ENCODE measurements around the gene TMTC2.

The TMTC2 gene

GRCh38 chr12:82964446-82964845, 277.7 kb downstream of the TMTC2 start:
- DNase-seq = no peak

- DNase-seq = no peak
Measured at GRCh38 chr12:82966001-82966559, 279.4 kb downstream of the TMTC2 start.

GRCh38 chr12:82968631-82969367, 282.1 kb downstream of the TMTC2 start:
- no peak for DNase-seq

- DNase-seq = no peak
Measured at GRCh38 chr12:82970614-82971013, 283.9 kb downstream of the TMTC2 start.

- DNase-seq = no peak
Measured at GRCh38 chr12:82971584-82971983, 284.9 kb downstream of the TMTC2 start.

GRCh38 chr12:82972624-82973023, 285.9 kb downstream of the TMTC2 start:
- DNase-seq = no peak

GRCh38 chr12:82973592-82973991, 286.9 kb downstream of the TMTC2 start:
- no peak for DNase-seq

- no peak for DNase-seq
Measured at GRCh38 chr12:82981150-82981549, 294.4 kb downstream of the TMTC2 start.

GRCh38 chr12:82994117-82994516, 307.4 kb downstream of the TMTC2 start:
- DNase-seq = no peak

GRCh38 chr12:82996168-82996812, 309.6 kb downstream of the TMTC2 start:
- DNase-seq = no peak

GRCh38 chr12:82998509-82998908, 311.8 kb downstream of the TMTC2 start:
- no peak for DNase-seq

- no peak for DNase-seq
Measured at GRCh38 chr12:83003026-83003425, 316.3 kb downstream of the TMTC2 start.

GRCh38 chr12:83005534-83006197, 319.0 kb downstream of the TMTC2 start:
- DNase-seq = no peak

- no peak for DNase-seq
Measured at GRCh38 chr12:83008703-83009102, 322.0 kb downstream of the TMTC2 start.

- DNase-seq = no peak
Measured at GRCh38 chr12:83010169-83010804, 323.6 kb downstream of the TMTC2 start.

- no peak for DNase-seq
Measured at GRCh38 chr12:83015390-83016217, 328.9 kb downstream of the TMTC2 start.

- DNase-seq = no peak
Measured at GRCh38 chr12:83016218-83016835, 329.6 kb downstream of the TMTC2 start.

GRCh38 chr12:83016991-83017390, 330.3 kb downstream of the TMTC2 start:
- no peak for DNase-seq

- no peak for DNase-seq
Measured at GRCh38 chr12:83018088-83018487, 331.4 kb downstream of the TMTC2 start.

- DNase-seq = no peak
Measured at GRCh38 chr12:83027021-83027723, 340.5 kb downstream of the TMTC2 start.

- no peak for DNase-seq
Measured at GRCh38 chr12:83031196-83031595, 344.5 kb downstream of the TMTC2 start.

Measured in stimulated activated CD8-positive, alpha-beta memory T cell treated with anti-CD3 and anti-CD28 coated beads, Interleukin-4, amount 100 ng/mL, for 48 hours (primary cell).